Panc1 (cell line): Measurements from ENCODE around the gene PSME3IP1. TPM values are rescaled to one million over a fixed set of nuclear protein-coding genes. Genes with fewer than 3 reads are reported as not detected.
A peak's percentile ranks its signal among the peaks of the same experiment; 100 is the strongest.

ENCODE experiments used
- ATAC-seq: fragments of 200-7000 bp; cut with Tn5 transposase; 2 replicates; pipeline ENCODE4 v1.9.1; 2020; ENCODE audit warnings: mild to moderate bottlenecking, moderate library complexity
- BruUV-seq: library from RNA; stranded (reverse); fragments of 400-500 nt; replicated peaks from 2 replicates; lab custom pipeline; 2021; lab: Mats Ljungman, UMichigan
- CTCF ChIA-PET: fragments of 300-600 bp; sonication (Branson Sonifier 250); formaldehyde crosslinking; loops from one replicate; lab custom pipeline; 2022; ENCODE audit warnings: antibody characterized with exemption; lab: Charles Lee
- POLR2A ChIA-PET: fragments of 300-600 bp; sonication (Branson Sonifier 250); formaldehyde crosslinking; loops from one replicate; lab custom pipeline; 2022; ENCODE audit warnings: antibody characterized with exemption; lab: Charles Lee
- DNase-seq: peaks from one replicate; pipeline ENCODE4 v3.0.0-alpha.2; 2010; ENCODE audit warnings: low read depth, low spot score
- H3K27ac ChIP-seq: 2 replicates; pipeline ENCODE4 v1.5.1; 2011; ENCODE audit warnings: mild to moderate bottlenecking, low read length, inconsistent platforms
- H3K27me3 ChIP-seq: fragments of 200-500 bp; sonication (Bioruptor generic); 2 replicates; pipeline ENCODE4 v1.6.0; 2014; ENCODE audit warnings: low read length, inconsistent platforms; ENCODE audit not compliant: control insufficient read depth, insufficient read depth
- H3K36me3 ChIP-seq: fragments of 200-500 bp; sonication (Bioruptor generic); 2 replicates; pipeline ENCODE4 v1.5.1; 2014; ENCODE audit warnings: inconsistent platforms, mild to moderate bottlenecking, low read length, moderate library complexity; ENCODE audit not compliant: control insufficient read depth, insufficient read depth
- H3K4me1 ChIP-seq: 2 replicates; pipeline ENCODE4 v1.5.1; 2011; ENCODE audit warnings: inconsistent platforms, mild to moderate bottlenecking, low read length, moderate library complexity; ENCODE audit not compliant: control insufficient read depth, insufficient read depth
- H3K4me3 ChIP-seq, 2 experiments: 2 replicates each; pipeline ENCODE4 v1.5.1; 2011 to 2012; ENCODE audit warnings: low read depth in 2 of 2, low read length in 2 of 2, mild to moderate bottlenecking in 2 of 2, inconsistent platforms in 1 of 2, moderate library complexity in 1 of 2
- H3K9me3 ChIP-seq: fragments of 200-500 bp; sonication (Bioruptor generic); 2 replicates; pipeline ENCODE4 v1.5.1; 2014; ENCODE audit warnings: low read depth, mild to moderate bottlenecking, inconsistent platforms, low read length, moderate library complexity; ENCODE audit not compliant: control insufficient read depth, insufficient read depth
- CTCF ChIP-seq: fragments of 450-650 bp; IDR thresholded peaks from 2 replicates; pipeline ENCODE4 v1.5.1; 2017; ENCODE audit warnings: mild to moderate bottlenecking
- POLR2AphosphoS5 ChIP-seq: IDR thresholded peaks from 2 replicates; pipeline ENCODE4 v1.6.1; 2012; ENCODE audit warnings: mild to moderate bottlenecking, low read depth, low read length, moderate library complexity
- REST ChIP-seq, 2 experiments: IDR thresholded peaks; 2 replicates each; pipeline ENCODE4 v1.6.1; 2011 to 2012; ENCODE audit warnings: low read depth in 2 of 2, control low read depth in 1 of 2, low read length in 1 of 2, mild to moderate bottlenecking in 1 of 2, moderate library complexity in 1 of 2; ENCODE audit not compliant: insufficient read depth in 1 of 2
- SIN3A ChIP-seq: IDR thresholded peaks from 2 replicates; pipeline ENCODE4 v1.6.1; 2012; ENCODE audit warnings: low read depth, mild to moderate bottlenecking, low read length, moderate library complexity, borderline replicate concordance; ENCODE audit not compliant: insufficient read depth
- TCF7L2 ChIP-seq: IDR thresholded peaks from 2 replicates; pipeline ENCODE4 v1.6.1; 2011; ENCODE audit warnings: mild to moderate bottlenecking, low read depth, low read length, inconsistent platforms
- in situ Hi-C: cut with HindIII; loops from 2 replicates; pipeline ENCODE4 v1.10.0; 2016; ENCODE audit warnings: low sequenced_read_pairs, low pct_unique_long_range_greater_than_20kb
- intact Hi-C: fragments of 100-400 bp; cut with micrococcal nuclease; formaldehyde crosslinking; loops from one replicate; pipeline ENCODE4 v1.10.0; 2022; ENCODE audit not compliant: unreplicated experiment
- total RNA-seq: library from RNA; stranded (reverse); gene quantifications from one replicate; pipeline ENCODE4 v1.2.1, GENCODE V29; 2021; ENCODE audit not compliant: unreplicated experiment

The PSME3IP1 gene
- total RNA-seq, 1 experiment from 2014 or later, result 67.6 TPM

GRCh38 chr16:57105184-57105583 lies 80.7 kb downstream of the PSME3IP1 start:
- H3K9me3 ChIP-seq, result no peaks in the 10 kb centered on the region
- intact Hi-C loops, result no loop called here
- in situ Hi-C loops, result no loop called here
- no peak overlapping the region; the same call in 1 of the 2 replicates for H3K27ac ChIP-seq
- TF ChIP-seq CTCF (no peak), TCF7L2 (no peak), SIN3A (no peak), POLR2AphosphoS5 (no peak), REST (IDR thresholded peaks at IDR 0.05; ENCODE audit: insufficient read depth in 1 of 2, low read depth in 2 of 2, low read length in 1 of 2) (no peak)
- ATAC-seq (0 out of 2 replicates have a peak, but pooled peaks have one; percentile 27), DNase-seq (no peak)
- peaks cover 22% of the 10 kb centered on the region for H3K4me1 ChIP-seq
- no peak overlapping the region for H3K4me3 ChIP-seq
- no peaks in the 10 kb centered on the region for H3K27me3 ChIP-seq
- no TSS peak for BruUV-seq
- no peaks in the 10 kb centered on the region for H3K36me3 ChIP-seq
- POLR2A ChIA-PET, result interaction anchor here (0.7 kb wide), 1 partner anchor 183 kb away, joined by 4 read pairs; no protein-coding TSS in a partner anchor
- CTCF ChIA-PET, result no interaction called here

- ATAC-seq, result no peak; the same call in 1 of the 2 replicates
- in situ Hi-C loops, result no loop called here
- H3K27me3 ChIP-seq, result no peaks in the 10 kb centered on the region
Observed at GRCh38 chr16:57104706-57105105, 81.1 kb downstream of the PSME3IP1 start.

More at GRCh38 chr16:57104706-57105105, 81.1 kb downstream of the PSME3IP1 start:
- CTCF ChIA-PET, result no interaction called here
- H3K4me1 ChIP-seq, result peaks cover 22% of the 10 kb centered on the region
- DNase-seq, result no peak
- POLR2A ChIA-PET, result interaction anchor here (0.7 kb wide), 1 partner anchor 183 kb away, joined by 4 read pairs; no protein-coding TSS in a partner anchor
- BruUV-seq, result no TSS peak
- no peak overlapping the region for H3K4me3 ChIP-seq
- TF ChIP-seq CTCF, result no peak
- TF ChIP-seq TCF7L2, result no peak
- TF ChIP-seq SIN3A, result no peak
- no peak for TF ChIP-seq POLR2AphosphoS5
- TF ChIP-seq REST (IDR thresholded peaks at IDR 0.05; ENCODE audit: insufficient read depth in 1 of 2, low read depth in 2 of 2, low read length in 1 of 2), result no peak
- no peaks in the 10 kb centered on the region for H3K36me3 ChIP-seq
- no peaks in the 10 kb centered on the region for H3K9me3 ChIP-seq
- H3K27ac ChIP-seq, result no peak overlapping the region; the same call in 1 of the 2 replicates
- intact Hi-C loops, result no loop called here
